ENCODE data around the gene GSTM3.
A peak's percentile ranks its signal among the peaks of the same experiment; 100 is the strongest.
"Not testable (repeated sequence)": the region's sequence is repeated elsewhere in the genome, so short reads cannot be mapped to it uniquely, and the experiment has no call there.

Gene GSTM3

GRCh38 chr1:109756848-109757521 lies 16.1 kb upstream of the GSTM3 start:
- Histone ChIP-seq H3K9ac (ENCODE audit: low read length) (no peak overlapping the region), H3K4me3 (ENCODE audit: low read length) (no peak overlapping the region), H3K27me3 (ENCODE audit: control insufficient read depth, insufficient read depth, low read length) (no peaks in the 10 kb centered on the region), H3K36me3 (ENCODE audit: control insufficient read depth, low read depth, low read length) (no peaks in the 10 kb centered on the region), H3K27ac (ENCODE audit: low read length) (no peak overlapping the region), H3K9me3 (ENCODE audit: control insufficient read depth, low read depth, low read length) (no peaks in the 10 kb centered on the region), H3K4me1 (ENCODE audit: control insufficient read depth, low read depth, low read length) (no peaks in the 10 kb centered on the region)

DNA sequence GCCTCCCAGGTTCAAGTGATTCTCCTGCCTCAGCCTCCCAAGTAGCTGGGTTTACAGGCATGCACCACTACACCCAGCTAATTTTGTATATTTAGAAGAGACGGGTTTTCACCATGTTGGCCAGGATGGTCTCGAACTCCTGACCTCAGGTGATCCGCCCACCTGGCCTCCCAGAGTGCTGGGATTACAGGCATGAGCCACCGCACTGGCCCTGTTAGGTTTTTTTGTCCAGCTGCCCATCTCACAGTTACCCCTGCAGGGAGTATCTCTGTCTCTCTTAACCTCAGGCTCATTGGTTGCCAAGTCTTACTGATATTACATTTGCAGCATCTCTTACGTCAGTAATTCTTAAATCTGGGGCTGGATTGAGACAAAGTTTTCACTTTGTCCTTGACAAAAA lies 15.5 kb upstream of the GSTM3 start:
- not testable (repeated sequence) for H3K9ac ChIP-seq (ENCODE audit: low read length); H3K4me3 ChIP-seq (ENCODE audit: low read length); H3K27me3 ChIP-seq (ENCODE audit: control insufficient read depth, insufficient read depth, low read length); H3K9me3 ChIP-seq (ENCODE audit: control insufficient read depth, low read depth, low read length); H3K4me1 ChIP-seq (ENCODE audit: control insufficient read depth, low read depth, low read length); H3K27ac ChIP-seq (ENCODE audit: low read length); H3K36me3 ChIP-seq (ENCODE audit: control insufficient read depth, low read depth, low read length)

- Histone ChIP-seq H3K4me1 (ENCODE audit: control insufficient read depth, low read depth, low read length) (no peaks in the 10 kb centered on the region), H3K36me3 (ENCODE audit: control insufficient read depth, low read depth, low read length) (no peaks in the 10 kb centered on the region), H3K4me3 (ENCODE audit: low read length) (no peak overlapping the region), H3K9me3 (ENCODE audit: control insufficient read depth, low read depth, low read length) (no peaks in the 10 kb centered on the region), H3K27me3 (ENCODE audit: control insufficient read depth, insufficient read depth, low read length) (no peaks in the 10 kb centered on the region), H3K27ac (ENCODE audit: low read length) (no peak overlapping the region), H3K9ac (ENCODE audit: low read length) (no peak overlapping the region)
Measured at GRCh38 chr1:109754738-109755137, 13.9 kb upstream of the GSTM3 start.

DNA sequence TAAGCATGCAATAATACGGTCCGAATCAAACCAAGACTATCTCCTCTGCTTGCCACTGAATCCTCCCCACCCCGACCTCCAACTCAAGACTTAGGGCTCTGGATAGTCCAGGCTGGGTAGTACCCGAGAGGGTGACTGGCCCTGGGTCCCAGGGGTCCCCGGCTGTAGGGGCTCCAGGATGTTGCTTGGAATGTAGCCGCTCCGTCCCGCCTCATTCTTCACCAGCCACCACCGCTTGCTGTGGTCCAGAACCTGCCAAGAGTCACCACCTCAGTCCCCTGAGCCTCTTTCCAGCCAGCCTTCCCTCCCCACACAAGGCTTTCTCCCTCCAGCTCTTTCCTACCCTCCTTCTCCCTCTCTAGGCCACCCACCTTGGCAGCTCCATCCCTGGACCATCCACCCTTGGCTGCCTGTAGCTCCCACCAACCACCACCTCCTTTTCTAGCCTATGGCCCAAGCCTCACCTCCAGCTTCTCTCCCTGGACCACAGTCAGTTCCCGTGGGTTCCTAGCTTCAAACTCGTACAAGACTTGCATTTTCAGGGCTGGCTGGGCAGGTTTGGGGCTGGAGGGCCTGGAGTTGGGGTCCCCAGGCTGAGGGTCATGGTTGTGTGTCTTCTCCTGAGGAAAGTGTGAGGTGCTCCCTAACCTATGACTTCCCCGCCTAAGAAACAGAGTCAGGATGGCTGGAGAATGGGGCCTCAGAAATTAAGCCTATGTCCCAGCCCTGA lies 10.9 kb upstream of the GSTM3 start:
- no peaks in the 10 kb centered on the region for H3K9me3 ChIP-seq (ENCODE audit: control insufficient read depth, low read depth, low read length)
- no peaks in the 10 kb centered on the region for H3K36me3 ChIP-seq (ENCODE audit: control insufficient read depth, low read depth, low read length)
- H3K4me1 ChIP-seq (ENCODE audit: control insufficient read depth, low read depth, low read length), result no peaks in the 10 kb centered on the region
- H3K27ac ChIP-seq (ENCODE audit: low read length), result no peak overlapping the region
- H3K9ac ChIP-seq (ENCODE audit: low read length), result no peak overlapping the region
- H3K4me3 ChIP-seq (ENCODE audit: low read length), result no peak overlapping the region
- no peaks in the 10 kb centered on the region for H3K27me3 ChIP-seq (ENCODE audit: control insufficient read depth, insufficient read depth, low read length)

DNA sequence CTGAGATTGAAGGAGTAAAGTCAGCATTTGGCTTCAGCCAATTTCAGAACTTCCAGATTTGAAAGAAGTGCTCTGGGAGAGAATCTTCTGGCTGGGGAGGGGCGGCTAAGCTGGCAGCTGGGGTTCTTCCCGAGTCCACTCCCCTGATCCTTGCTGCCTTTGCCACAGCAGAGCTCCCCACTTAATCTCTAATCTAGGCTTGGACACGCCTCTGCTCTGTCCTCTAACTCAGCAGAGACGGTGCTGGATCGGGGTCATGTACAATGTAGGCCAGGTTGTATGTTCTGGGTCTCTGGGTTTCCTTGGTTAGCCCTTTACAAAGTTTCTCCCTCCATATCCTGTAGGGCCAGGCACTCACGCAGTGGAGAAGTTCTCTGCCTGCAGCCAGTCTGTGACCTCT lies 10.1 kb upstream of the GSTM3 start:
- H3K9ac ChIP-seq (ENCODE audit: low read length), result no peak overlapping the region
- H3K4me1 ChIP-seq (ENCODE audit: control insufficient read depth, low read depth, low read length), result no peaks in the 10 kb centered on the region
- no peaks in the 10 kb centered on the region for H3K36me3 ChIP-seq (ENCODE audit: control insufficient read depth, low read depth, low read length)
- no peak overlapping the region for H3K4me3 ChIP-seq (ENCODE audit: low read length)
- no peak overlapping the region for H3K27ac ChIP-seq (ENCODE audit: low read length)
- H3K9me3 ChIP-seq (ENCODE audit: control insufficient read depth, low read depth, low read length), result no peaks in the 10 kb centered on the region
- no peaks in the 10 kb centered on the region for H3K27me3 ChIP-seq (ENCODE audit: control insufficient read depth, insufficient read depth, low read length)

GRCh38 chr1:109750241-109750882 lies 9.5 kb upstream of the GSTM3 start:
- H3K4me1 ChIP-seq (ENCODE audit: control insufficient read depth, low read depth, low read length), result no peaks in the 10 kb centered on the region
- H3K9ac ChIP-seq (ENCODE audit: low read length), result no peak overlapping the region
- H3K9me3 ChIP-seq (ENCODE audit: control insufficient read depth, low read depth, low read length), result no peaks in the 10 kb centered on the region
- no peak overlapping the region for H3K4me3 ChIP-seq (ENCODE audit: low read length)
- H3K36me3 ChIP-seq (ENCODE audit: control insufficient read depth, low read depth, low read length), result no peaks in the 10 kb centered on the region
- no peak overlapping the region for H3K27ac ChIP-seq (ENCODE audit: low read length)
- no peaks in the 10 kb centered on the region for H3K27me3 ChIP-seq (ENCODE audit: control insufficient read depth, insufficient read depth, low read length)

DNA sequence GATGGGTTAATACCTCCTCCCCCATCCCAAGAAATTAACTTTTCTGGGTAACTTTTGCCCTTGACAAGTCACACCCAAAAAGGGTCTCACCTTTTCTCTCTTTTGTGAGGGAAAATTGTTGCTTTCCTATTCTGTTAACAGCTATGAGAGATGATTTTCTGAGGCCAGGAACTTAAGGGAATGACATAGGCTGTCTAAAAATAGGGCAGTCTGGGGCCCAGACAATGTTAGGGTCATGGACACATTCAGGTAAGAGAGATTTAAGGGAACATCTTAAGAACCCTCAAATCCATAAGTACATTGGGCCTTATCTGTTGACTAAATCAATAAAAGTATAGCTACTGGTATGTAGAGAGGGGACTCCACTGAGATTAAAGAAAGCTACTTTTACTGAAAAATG lies 8.4 kb upstream of the GSTM3 start:
- no peaks in the 10 kb centered on the region for H3K4me1 ChIP-seq (ENCODE audit: control insufficient read depth, low read depth, low read length)
- H3K36me3 ChIP-seq (ENCODE audit: control insufficient read depth, low read depth, low read length), result no peaks in the 10 kb centered on the region
- H3K27me3 ChIP-seq (ENCODE audit: control insufficient read depth, insufficient read depth, low read length), result no peaks in the 10 kb centered on the region
- H3K9me3 ChIP-seq (ENCODE audit: control insufficient read depth, low read depth, low read length), result no peaks in the 10 kb centered on the region
- no peak overlapping the region for H3K9ac ChIP-seq (ENCODE audit: low read length)
- no peak overlapping the region for H3K27ac ChIP-seq (ENCODE audit: low read length)
- H3K4me3 ChIP-seq (ENCODE audit: low read length), result no peak overlapping the region

GRCh38 chr1:109748311-109748710 lies 7.5 kb upstream of the GSTM3 start:
- not testable (repeated sequence) for H3K27ac ChIP-seq (ENCODE audit: low read length); H3K27me3 ChIP-seq (ENCODE audit: control insufficient read depth, insufficient read depth, low read length); H3K9me3 ChIP-seq (ENCODE audit: control insufficient read depth, low read depth, low read length); H3K9ac ChIP-seq (ENCODE audit: low read length); H3K4me3 ChIP-seq (ENCODE audit: low read length); H3K4me1 ChIP-seq (ENCODE audit: control insufficient read depth, low read depth, low read length); H3K36me3 ChIP-seq (ENCODE audit: control insufficient read depth, low read depth, low read length)

GRCh38 chr1:109739738-109740614 lies 862 bp downstream of the GSTM3 start:
- Histone ChIP-seq H3K27ac (ENCODE audit: low read length) (no peak overlapping the region), H3K9ac (ENCODE audit: low read length) (peak overlapping the region; percentile 33)

GRCh38 chr1:109733236-109733870 lies 7.5 kb downstream of the GSTM3 start:
- no peaks in the 10 kb centered on the region for H3K9me3 ChIP-seq (ENCODE audit: control insufficient read depth, low read depth, low read length)
- H3K4me3 ChIP-seq (ENCODE audit: low read length), result no peak overlapping the region
- H3K27ac ChIP-seq (ENCODE audit: low read length), result no peak overlapping the region
- peaks cover 12% of the 10 kb centered on the region for H3K4me1 ChIP-seq (ENCODE audit: control insufficient read depth, low read depth, low read length)
- H3K27me3 ChIP-seq (ENCODE audit: control insufficient read depth, insufficient read depth, low read length), result peaks cover 14% of the 10 kb centered on the region
- no peak overlapping the region for H3K9ac ChIP-seq (ENCODE audit: low read length)
- no peaks in the 10 kb centered on the region for H3K36me3 ChIP-seq (ENCODE audit: control insufficient read depth, low read depth, low read length)

More at GRCh38 chr1:109739738-109740614, 862 bp downstream of the GSTM3 start:
- no peaks in the 10 kb centered on the region for H3K36me3 ChIP-seq (ENCODE audit: control insufficient read depth, low read depth, low read length)
- no peaks in the 10 kb centered on the region for H3K4me1 ChIP-seq (ENCODE audit: control insufficient read depth, low read depth, low read length)
- H3K27me3 ChIP-seq (ENCODE audit: control insufficient read depth, insufficient read depth, low read length), result peaks cover 55% of the 10 kb centered on the region
- peak overlapping the region; percentile 65 for H3K4me3 ChIP-seq (ENCODE audit: low read length)
- H3K9me3 ChIP-seq (ENCODE audit: control insufficient read depth, low read depth, low read length), result no peaks in the 10 kb centered on the region

- no peaks in the 10 kb centered on the region for H3K36me3 ChIP-seq (ENCODE audit: control insufficient read depth, low read depth, low read length)
- H3K4me3 ChIP-seq (ENCODE audit: low read length), result no peak overlapping the region
- no peaks in the 10 kb centered on the region for H3K9me3 ChIP-seq (ENCODE audit: control insufficient read depth, low read depth, low read length)
- no peak overlapping the region for H3K9ac ChIP-seq (ENCODE audit: low read length)
- H3K27ac ChIP-seq (ENCODE audit: low read length), result no peak overlapping the region
- H3K27me3 ChIP-seq (ENCODE audit: control insufficient read depth, insufficient read depth, low read length), result peaks cover 5% of the 10 kb centered on the region
- peaks cover 14% of the 10 kb centered on the region for H3K4me1 ChIP-seq (ENCODE audit: control insufficient read depth, low read depth, low read length)
Measured at GRCh38 chr1:109732390-109732881, 8.4 kb downstream of the GSTM3 start.
